ENCODE measurements around the gene GAMT.

- TF ChIP-seq CTCF (IDR thresholded peaks at IDR 0.05; ENCODE audit: extremely low read depth in 1 of 2, insufficient read depth in 1 of 2, low read depth in 1 of 2, low read length in 2 of 2): peak; percentile 81 to 96
- TF ChIP-seq POLR2A (IDR thresholded peaks at IDR 0.05; ENCODE audit: low read depth, low read length): no peak
- no peak for TF ChIP-seq GATA2 (IDR thresholded peaks at IDR 0.05; ENCODE audit: insufficient read depth, insufficient read length, low read depth, low read length)
- no peak for TF ChIP-seq EZH2 (IDR thresholded peaks at IDR 0.05; ENCODE audit: borderline replicate concordance, low read depth, low read length, severe bottlenecking)
Observed at GRCh38 chr19:1445185-1445931, 44.0 kb upstream of the GAMT start.
